ENCODE data around the gene LRRC59. TPM values are rescaled to one million over a fixed set of nuclear protein-coding genes. Genes with fewer than 3 reads are reported as not detected.

The LRRC59 gene
- total RNA-seq, 1 experiment from 2014 or later: 250 TPM

- DNase-seq (ENCODE audit: low read depth): peak; percentile 56
- in situ Hi-C loops (cut with HindIII; ENCODE audit: low pct_unique_long_range_greater_than_20kb, low sequenced_read_pairs): no loop called here
Measured at GRCh38 chr17:50396261-50397110, 837 bp downstream of the LRRC59 start.

GRCh38 chr17:50394711-50395110 lies 2.6 kb downstream of the LRRC59 start:
- in situ Hi-C loops (cut with HindIII; ENCODE audit: low pct_unique_long_range_greater_than_20kb, low sequenced_read_pairs): no loop called here
- DNase-seq (ENCODE audit: low read depth): no peak

GRCh38 chr17:50393700-50394099 lies 3.6 kb downstream of the LRRC59 start:
- in situ Hi-C loops (cut with HindIII; ENCODE audit: low pct_unique_long_range_greater_than_20kb, low sequenced_read_pairs): no loop called here
- DNase-seq (ENCODE audit: low read depth): no peak

GRCh38 chr17:50392621-50393020 lies 4.7 kb downstream of the LRRC59 start:
- in situ Hi-C loops (cut with HindIII; ENCODE audit: low pct_unique_long_range_greater_than_20kb, low sequenced_read_pairs): no loop called here

GRCh38 chr17:50389534-50389933 lies 7.8 kb downstream of the LRRC59 start:
- no peak for DNase-seq (ENCODE audit: low read depth)
- in situ Hi-C loops (cut with HindIII; ENCODE audit: low pct_unique_long_range_greater_than_20kb, low sequenced_read_pairs): no loop called here

More at GRCh38 chr17:50392621-50393020, 4.7 kb downstream of the LRRC59 start:
- no peak for DNase-seq (ENCODE audit: low read depth)

- in situ Hi-C loops (cut with HindIII; ENCODE audit: low pct_unique_long_range_greater_than_20kb, low sequenced_read_pairs): no loop called here
- DNase-seq (ENCODE audit: low read depth): no peak
Measured at GRCh38 chr17:50388728-50389127, 8.6 kb downstream of the LRRC59 start.

- in situ Hi-C loops (cut with HindIII; ENCODE audit: low pct_unique_long_range_greater_than_20kb, low sequenced_read_pairs): no loop called here
- no peak for DNase-seq (ENCODE audit: low read depth)
Measured at GRCh38 chr17:50386510-50386909, 10.8 kb downstream of the LRRC59 start.

GRCh38 chr17:50382931-50383330 lies 14.4 kb downstream of the LRRC59 start:
- no peak for DNase-seq (ENCODE audit: low read depth)
- in situ Hi-C loops (cut with HindIII; ENCODE audit: low pct_unique_long_range_greater_than_20kb, low sequenced_read_pairs): no loop called here

- in situ Hi-C loops (cut with HindIII; ENCODE audit: low pct_unique_long_range_greater_than_20kb, low sequenced_read_pairs): no loop called here
- no peak for DNase-seq (ENCODE audit: low read depth)
Measured at GRCh38 chr17:50381920-50382319, 15.4 kb downstream of the LRRC59 start.

GRCh38 chr17:50381260-50381815 lies 16.0 kb downstream of the LRRC59 start:
- no peak for DNase-seq (ENCODE audit: low read depth)
- in situ Hi-C loops (cut with HindIII; ENCODE audit: low pct_unique_long_range_greater_than_20kb, low sequenced_read_pairs): no loop called here

- no peak for DNase-seq (ENCODE audit: low read depth)
- in situ Hi-C loops (cut with HindIII; ENCODE audit: low pct_unique_long_range_greater_than_20kb, low sequenced_read_pairs): no loop called here
Measured at GRCh38 chr17:50380369-50381259, 16.7 kb downstream of the LRRC59 start.

GRCh38 chr17:50379351-50380132 lies 17.8 kb downstream of the LRRC59 start:
- DNase-seq (ENCODE audit: low read depth): no peak

GRCh38 chr17:50375858-50376538 lies 21.3 kb downstream of the LRRC59 start:
- in situ Hi-C loops (cut with HindIII; ENCODE audit: low pct_unique_long_range_greater_than_20kb, low sequenced_read_pairs): no loop called here

More at GRCh38 chr17:50379351-50380132, 17.8 kb downstream of the LRRC59 start:
- in situ Hi-C loops (cut with HindIII; ENCODE audit: low pct_unique_long_range_greater_than_20kb, low sequenced_read_pairs): no loop called here

GRCh38 chr17:50373705-50374104 lies 23.6 kb downstream of the LRRC59 start:
- in situ Hi-C loops (cut with HindIII; ENCODE audit: low pct_unique_long_range_greater_than_20kb, low sequenced_read_pairs): no loop called here
- DNase-seq (ENCODE audit: low read depth): no peak

More at GRCh38 chr17:50375858-50376538, 21.3 kb downstream of the LRRC59 start:
- no peak for DNase-seq (ENCODE audit: low read depth)

- in situ Hi-C loops (cut with HindIII; ENCODE audit: low pct_unique_long_range_greater_than_20kb, low sequenced_read_pairs): no loop called here
- DNase-seq (ENCODE audit: low read depth): peak; percentile 95
Measured at GRCh38 chr17:50372758-50373556, 24.4 kb downstream of the LRRC59 start, which contains the start of the genes EME1 and MRPL27. TSS of gene EME1 (plus strand) at chr17:50373229. CDS start at chr17:50375209, 1,980 bp downstream. TSS of gene MRPL27 (minus strand) at chr17:50373184. CDS start at chr17:50373170, 14 bp downstream.

- no peak for DNase-seq (ENCODE audit: low read depth)
- in situ Hi-C loops (cut with HindIII; ENCODE audit: low pct_unique_long_range_greater_than_20kb, low sequenced_read_pairs): no loop called here
Measured at GRCh38 chr17:50372222-50372757, 25.0 kb downstream of the LRRC59 start.

All from Caki2 (cell line).